ENCODE measurements around the gene FXYD6.

Gene FXYD6

DNA sequence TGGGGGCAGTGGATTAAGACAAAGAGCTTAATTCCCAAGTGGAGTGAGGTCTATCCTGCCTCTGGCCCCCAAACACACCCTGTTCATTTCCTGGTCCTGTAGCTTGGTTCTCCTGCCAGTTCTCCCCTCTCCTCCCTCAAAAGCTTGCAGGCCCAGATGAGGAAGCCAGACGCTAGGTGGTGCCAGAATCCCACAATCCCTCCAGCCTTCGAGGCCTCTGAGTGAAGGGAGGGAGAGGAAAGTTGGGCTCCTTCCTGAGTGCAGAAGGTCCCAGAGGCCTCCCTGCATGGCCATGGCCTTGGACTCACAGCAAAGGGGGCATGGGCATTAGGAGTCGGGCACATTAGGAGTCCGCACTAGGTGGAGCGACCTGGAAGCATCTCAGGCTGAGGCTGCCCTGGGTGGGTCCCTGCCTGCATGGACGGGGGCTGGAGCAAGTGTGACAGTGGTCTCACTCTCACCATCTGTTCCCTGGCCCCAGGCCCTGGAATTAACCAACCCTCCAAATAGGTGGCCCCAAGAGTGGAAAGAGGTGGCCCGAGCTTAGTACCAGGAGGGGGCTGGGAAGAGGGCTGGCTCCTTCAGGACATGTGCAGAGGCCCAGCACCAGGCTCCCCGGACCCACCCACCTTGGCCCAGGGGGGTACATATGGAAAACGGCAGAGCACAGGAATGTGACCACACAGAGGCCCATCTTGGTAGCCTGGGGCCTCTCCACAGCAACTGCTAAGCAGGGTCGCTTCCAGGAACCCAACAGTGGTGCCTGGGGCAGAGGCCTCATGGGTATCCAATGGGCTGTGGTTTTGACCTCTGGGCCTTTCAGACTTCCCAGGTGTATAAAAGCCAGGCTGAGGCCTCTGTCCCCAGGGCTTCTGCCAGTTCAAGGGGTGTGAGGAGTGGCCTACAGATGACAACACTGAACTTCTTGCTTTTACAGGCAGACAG is 57.1 kb downstream of the FXYD6 start:
- no peaks in the 10 kb centered on the region for H3K9me2 ChIP-seq (replicated peaks; ENCODE audit: insufficient read depth, low read length)
- H3K36me3 ChIP-seq (ENCODE audit: low read length), result no peaks in the 10 kb centered on the region
- no peak overlapping the region for H3K27ac ChIP-seq (ENCODE audit: low read depth, low read length)
- no peak overlapping the region for H3K4me2 ChIP-seq (ENCODE audit: low read depth, low read length, poor library complexity, severe bottlenecking)
- H3K79me2 ChIP-seq (ENCODE audit: insufficient read depth, low read length), result no peaks in the 10 kb centered on the region
- H3F3A ChIP-seq (ENCODE audit: insufficient read depth), result no peaks in the 10 kb centered on the region
- no peaks in the 10 kb centered on the region for H3K27me3 ChIP-seq (ENCODE audit: low read length)
- no peak overlapping the region for H2AFZ ChIP-seq (ENCODE audit: low read depth, low read length, severe bottlenecking)
- no peaks in the 10 kb centered on the region for H3K9me3 ChIP-seq (ENCODE audit: insufficient read depth, low read length)
- H3K4me3 ChIP-seq (ENCODE audit: insufficient read depth, low read length, poor library complexity, severe bottlenecking), result no peak overlapping the region
- no peak overlapping the region for H3K9ac ChIP-seq (ENCODE audit: low read length)
- TF ChIP-seq, protein P1, sequence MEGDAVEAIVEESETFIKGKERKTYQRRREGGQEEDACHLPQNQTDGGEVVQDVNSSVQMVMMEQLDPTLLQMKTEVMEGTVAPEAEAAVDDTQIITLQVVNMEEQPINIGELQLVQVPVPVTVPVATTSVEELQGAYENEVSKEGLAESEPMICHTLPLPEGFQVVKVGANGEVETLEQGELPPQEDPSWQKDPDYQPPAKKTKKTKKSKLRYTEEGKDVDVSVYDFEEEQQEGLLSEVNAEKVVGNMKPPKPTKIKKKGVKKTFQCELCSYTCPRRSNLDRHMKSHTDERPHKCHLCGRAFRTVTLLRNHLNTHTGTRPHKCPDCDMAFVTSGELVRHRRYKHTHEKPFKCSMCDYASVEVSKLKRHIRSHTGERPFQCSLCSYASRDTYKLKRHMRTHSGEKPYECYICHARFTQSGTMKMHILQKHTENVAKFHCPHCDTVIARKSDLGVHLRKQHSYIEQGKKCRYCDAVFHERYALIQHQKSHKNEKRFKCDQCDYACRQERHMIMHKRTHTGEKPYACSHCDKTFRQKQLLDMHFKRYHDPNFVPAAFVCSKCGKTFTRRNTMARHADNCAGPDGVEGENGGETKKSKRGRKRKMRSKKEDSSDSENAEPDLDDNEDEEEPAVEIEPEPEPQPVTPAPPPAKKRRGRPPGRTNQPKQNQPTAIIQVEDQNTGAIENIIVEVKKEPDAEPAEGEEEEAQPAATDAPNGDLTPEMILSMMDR (IDR thresholded peaks at IDR 0.05; ENCODE audit: insufficient read depth, low read length, poor library complexity, severe bottlenecking), result peak; percentile 50
- no peak for TF ChIP-seq EZH2phosphoT487 (conservative IDR thresholded peaks at IDR 0.05; ENCODE audit: low read length)
- H4K20me1 ChIP-seq (ENCODE audit: low read depth, low read length), result no peaks in the 10 kb centered on the region

DNA sequence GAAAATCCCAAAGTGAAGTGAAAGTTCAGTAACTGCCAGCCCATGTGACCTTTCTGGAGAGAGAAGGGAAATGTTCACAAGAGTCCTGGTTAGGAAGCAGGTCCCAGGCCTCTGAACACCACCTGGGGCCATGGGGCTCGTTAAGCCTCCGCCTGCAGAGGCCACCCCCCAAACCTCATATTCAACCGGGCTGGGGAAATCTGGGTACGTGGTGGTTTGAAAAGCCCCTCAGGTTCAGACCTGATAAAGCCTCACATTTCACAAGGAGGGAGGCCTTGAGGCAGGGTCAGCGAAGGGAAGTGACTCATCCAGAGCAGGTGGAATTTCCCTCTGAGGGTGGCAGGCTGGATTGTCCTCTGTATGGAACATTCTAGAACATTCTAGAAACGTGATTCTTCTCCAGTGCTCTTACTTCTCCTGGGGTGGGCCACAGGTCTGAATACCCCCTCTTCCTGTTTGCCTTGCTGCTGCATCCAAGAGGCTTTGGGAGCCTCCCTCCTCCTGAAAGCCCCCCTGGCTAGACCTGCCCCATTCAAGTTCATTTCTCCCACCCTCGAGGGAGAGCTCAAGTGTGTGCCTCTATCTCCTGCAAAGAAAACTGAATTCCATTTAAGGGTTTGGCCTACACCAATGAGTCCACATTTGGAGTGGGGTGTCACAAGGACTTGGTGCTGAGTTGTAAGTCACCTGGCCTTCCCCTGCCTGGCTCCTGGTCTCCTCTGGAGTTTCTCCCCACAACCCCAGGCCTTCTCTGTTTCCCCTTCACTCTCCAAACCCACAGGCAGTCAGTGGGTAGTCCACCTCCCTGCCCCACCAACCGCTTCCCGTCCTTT is 58.2 kb downstream of the FXYD6 start:
- Histone ChIP-seq H3K9ac (ENCODE audit: low read length) (no peak overlapping the region), H3K36me3 (ENCODE audit: low read length) (no peaks in the 10 kb centered on the region), H3K4me2 (ENCODE audit: low read depth, low read length, poor library complexity, severe bottlenecking) (no peak overlapping the region)

DNA sequence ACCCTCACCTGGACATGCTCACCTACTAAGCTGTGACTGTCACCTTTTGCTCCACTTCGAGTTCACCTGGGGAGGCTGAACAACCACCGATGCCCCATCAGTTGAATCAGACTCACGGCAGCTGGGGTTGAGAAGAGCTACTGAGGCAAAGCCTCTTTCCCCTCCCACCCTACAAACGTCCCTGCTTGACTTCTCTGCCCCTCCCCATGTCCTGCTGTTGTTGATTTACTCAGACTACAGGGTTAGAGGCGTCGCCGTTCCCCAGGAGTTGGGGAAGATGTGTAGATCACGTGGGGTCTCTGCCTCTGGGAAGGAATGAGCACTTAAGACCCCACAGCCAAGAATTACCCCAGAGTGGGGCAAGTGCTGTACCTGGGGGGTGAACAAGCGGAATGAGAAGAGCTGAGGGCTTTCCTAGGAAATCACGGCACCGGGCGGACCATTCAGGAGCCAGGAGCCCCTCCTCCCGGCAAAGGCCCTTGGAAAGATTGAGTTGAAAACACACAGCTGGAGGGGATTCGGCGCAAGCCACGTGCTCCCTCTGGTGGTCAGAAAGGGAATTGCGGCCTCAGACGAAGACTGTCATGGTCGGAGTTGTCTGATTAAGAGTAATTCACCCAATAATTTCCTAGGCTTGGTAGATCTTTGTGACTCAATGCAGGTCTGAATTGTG is 59.0 kb downstream of the FXYD6 start:
- no peaks in the 10 kb centered on the region for H3K27me3 ChIP-seq (ENCODE audit: low read length)
- no peak overlapping the region for H3K4me3 ChIP-seq (ENCODE audit: insufficient read depth, low read length, poor library complexity, severe bottlenecking)
- no peak overlapping the region for H3K4me2 ChIP-seq (ENCODE audit: low read depth, low read length, poor library complexity, severe bottlenecking)
- no peak overlapping the region for H2AFZ ChIP-seq (ENCODE audit: low read depth, low read length, severe bottlenecking)
- no peaks in the 10 kb centered on the region for H3K79me2 ChIP-seq (ENCODE audit: insufficient read depth, low read length)
- no peaks in the 10 kb centered on the region for H3K9me3 ChIP-seq (ENCODE audit: insufficient read depth, low read length)
- no peaks in the 10 kb centered on the region for H4K20me1 ChIP-seq (ENCODE audit: low read depth, low read length)
- no peaks in the 10 kb centered on the region for H3K36me3 ChIP-seq (ENCODE audit: low read length)
- H3K9me2 ChIP-seq (replicated peaks; ENCODE audit: insufficient read depth, low read length), result no peaks in the 10 kb centered on the region
- H3K9ac ChIP-seq (ENCODE audit: low read length), result no peak overlapping the region
- no peak overlapping the region for H3K27ac ChIP-seq (ENCODE audit: low read depth, low read length)
- TF ChIP-seq, protein P1 (IDR thresholded peaks at IDR 0.05; ENCODE audit: insufficient read depth, low read length, poor library complexity, severe bottlenecking), result peak; percentile 97
- no peak for TF ChIP-seq EZH2phosphoT487 (conservative IDR thresholded peaks at IDR 0.05; ENCODE audit: low read length)
- no peaks in the 10 kb centered on the region for H3F3A ChIP-seq (ENCODE audit: insufficient read depth)

More for the DNA sequence above, 58.2 kb downstream of the FXYD6 start:
- H3K27ac ChIP-seq (ENCODE audit: low read depth, low read length), result no peak overlapping the region
- no peaks in the 10 kb centered on the region for H3K9me3 ChIP-seq (ENCODE audit: insufficient read depth, low read length)
- no peak overlapping the region for H3K4me3 ChIP-seq (ENCODE audit: insufficient read depth, low read length, poor library complexity, severe bottlenecking)
- H3F3A ChIP-seq (ENCODE audit: insufficient read depth), result no peaks in the 10 kb centered on the region
- no peak for TF ChIP-seq EZH2phosphoT487 (conservative IDR thresholded peaks at IDR 0.05; ENCODE audit: low read length)
- no peaks in the 10 kb centered on the region for H3K79me2 ChIP-seq (ENCODE audit: insufficient read depth, low read length)
- no peaks in the 10 kb centered on the region for H3K9me2 ChIP-seq (replicated peaks; ENCODE audit: insufficient read depth, low read length)
- no peaks in the 10 kb centered on the region for H4K20me1 ChIP-seq (ENCODE audit: low read depth, low read length)
- H3K27me3 ChIP-seq (ENCODE audit: low read length), result no peaks in the 10 kb centered on the region
- no peak overlapping the region for H2AFZ ChIP-seq (ENCODE audit: low read depth, low read length, severe bottlenecking)

Measured in SU-DHL-6 (cell line).